PC-9 (cell line): ENCODE data around the gene ZNF592. TPM values are rescaled to one million over a fixed set of nuclear protein-coding genes. Genes with fewer than 3 reads are reported as not detected.

Experiments
- BruUV-seq: library from RNA; stranded (reverse); fragments of 400-500 nt; replicated peaks from 2 replicates; lab custom pipeline; 2021; lab: Mats Ljungman, UMichigan
- CTCF ChIA-PET: fragments of 300-600 bp; sonication (Branson Sonifier 250); formaldehyde crosslinking; loops from one replicate; lab custom pipeline; 2022; ENCODE audit warnings: antibody characterized with exemption; lab: Charles Lee
- POLR2A ChIA-PET: fragments of 300-600 bp; sonication (Branson Sonifier 250); formaldehyde crosslinking; loops from one replicate; lab custom pipeline; 2022; ENCODE audit warnings: antibody characterized with exemption; ENCODE audit not compliant: unreplicated experiment; lab: Charles Lee
- DNase-seq, 2 experiments: peaks; one replicate each; pipeline versions ENCODE4 v3.0.0 to v3.0.0-alpha.2; 2015 to 2022; ENCODE audit warnings: mixed read lengths in 1 of 2
- H2AFZ ChIP-seq: fragments of 200-600 bp; sonication (generic); 2 replicates; pipeline ENCODE4 v1.8.1; 2017; ENCODE audit warnings: antibody characterized with exemption
- H3F3A ChIP-seq: fragments of 200-600 bp; sonication (generic); 2 replicates; pipeline ENCODE4 v1.8.1; 2017; ENCODE audit warnings: antibody characterized with exemption, mild to moderate bottlenecking, low read depth; ENCODE audit not compliant: insufficient read depth
- H3K27ac ChIP-seq: fragments of 200-600 bp; sonication (generic); 2 replicates; pipeline ENCODE4 v1.6.1; 2016; ENCODE audit warnings: mixed run types
- H3K27me3 ChIP-seq: fragments of 200-600 bp; sonication (generic); 2 replicates; pipeline ENCODE4 v1.6.1; 2016; ENCODE audit warnings: low read depth, mixed run types; ENCODE audit not compliant: insufficient read depth
- H3K36me3 ChIP-seq: fragments of 200-600 bp; sonication (generic); 2 replicates; pipeline ENCODE4 v1.6.1; 2016; ENCODE audit warnings: low read depth, mixed run types
- H3K4me1 ChIP-seq: fragments of 200-600 bp; sonication (generic); replicated peaks from 2 replicates; pipeline ENCODE4 v1.6.1; 2016; ENCODE audit warnings: mixed run types; ENCODE audit not compliant: insufficient read depth
- H3K4me2 ChIP-seq: fragments of 200-600 bp; sonication (generic); 2 replicates; pipeline ENCODE4 v1.6.1; 2017; ENCODE audit warnings: mixed run types
- H3K4me3 ChIP-seq: fragments of 200-600 bp; sonication (generic); 2 replicates; pipeline ENCODE4 v1.6.1; 2016; ENCODE audit warnings: mixed run types
- H3K79me2 ChIP-seq: fragments of 200-600 bp; sonication (generic); 2 replicates; pipeline ENCODE4 v1.6.1; 2017; ENCODE audit warnings: low read depth, mixed run types
- H3K9me2 ChIP-seq: fragments of 200-600 bp; sonication (generic); 2 replicates; pipeline ENCODE4 v1.8.1; 2017; ENCODE audit warnings: mild to moderate bottlenecking; ENCODE audit not compliant: insufficient read depth
- H3K9me3 ChIP-seq: fragments of 200-600 bp; sonication (generic); 2 replicates; pipeline ENCODE4 v1.8.1; 2016; ENCODE audit warnings: low read depth; ENCODE audit not compliant: insufficient read depth
- H4K20me1 ChIP-seq: fragments of 200-600 bp; sonication (generic); 2 replicates; pipeline ENCODE4 v1.8.1; 2017; ENCODE audit not compliant: insufficient read depth
- CTCF ChIP-seq: fragments of 200-600 bp; sonication (generic); conservative IDR thresholded peaks from 2 replicates; pipeline ENCODE4 v1.6.1; 2017; ENCODE audit warnings: mixed run types, antibody characterized with exemption, mild to moderate bottlenecking, moderate library complexity
- EZH2 ChIP-seq: fragments of 200-600 bp; sonication (generic); IDR thresholded peaks from 2 replicates; pipeline ENCODE4 v1.8.0; 2017; ENCODE audit warnings: antibody characterized with exemption, low read depth
- intact Hi-C: fragments of 100-400 bp; cut with micrococcal nuclease; formaldehyde crosslinking; loops from one replicate; pipeline ENCODE4 v1.10.0; 2022; ENCODE audit not compliant: unreplicated experiment
- total RNA-seq: library from RNA; stranded (reverse); gene quantifications from 2 replicates; pipeline ENCODE4 v1.2.3, GENCODE V29; 2021

Gene ZNF592
- total RNA-seq, 1 experiment from 2014 or later = 27.5 TPM

- H3K27ac ChIP-seq = no peak overlapping the region
- intact Hi-C loops = no loop called here
- no peaks in the 10 kb centered on the region; the same call in 1 of the 2 replicates for H4K20me1 ChIP-seq
- H3K4me2 ChIP-seq = no peak overlapping the region
- no peaks in the 10 kb centered on the region for H3K4me1 ChIP-seq
- DNase-seq = no peak
- H3K9me3 ChIP-seq = no peaks in the 10 kb centered on the region
- TF ChIP-seq EZH2 (no peak), CTCF (no peak)
- H3K4me3 ChIP-seq = no peak overlapping the region
- H3F3A ChIP-seq = peaks cover 6% of the 10 kb centered on the region; the same call in 1 of the 2 replicates
- no peaks in the 10 kb centered on the region for H3K9me2 ChIP-seq
- POLR2A ChIA-PET = no interaction called here
- 0 out of 2 replicates have a peak, but pooled peaks cover 1% of the 10 kb centered on the region for H3K79me2 ChIP-seq
- CTCF ChIA-PET = no interaction called here
- no peak overlapping the region for H2AFZ ChIP-seq
- H3K36me3 ChIP-seq = peaks cover 22% of the 10 kb centered on the region
- no TSS peak for BruUV-seq
- no peaks in the 10 kb centered on the region for H3K27me3 ChIP-seq
These were observed 49.4 kb downstream of the ZNF592 start for GRCh38 chr15:84797801-84798200.

GRCh38 chr15:84798436-84798946, 50.1 kb downstream of the ZNF592 start:
- intact Hi-C loops = no loop called here
- no TSS peak for BruUV-seq
- Histone ChIP-seq H4K20me1 (no peaks in the 10 kb centered on the region; the same call in 1 of the 2 replicates), H3K79me2 (no peaks in the 10 kb centered on the region), H3K27me3 (no peaks in the 10 kb centered on the region), H3K27ac (no peak overlapping the region), H3K36me3 (peaks cover 17% of the 10 kb centered on the region), H3K4me3 (no peak overlapping the region), H3K9me2 (no peaks in the 10 kb centered on the region), H2AFZ (no peak overlapping the region), H3K4me2 (no peak overlapping the region), H3K9me3 (no peaks in the 10 kb centered on the region), H3F3A (peaks cover 11% of the 10 kb centered on the region; the same call in 1 of the 2 replicates), H3K4me1 (peaks cover 4% of the 10 kb centered on the region; the same call in 1 of the 2 replicates)
- CTCF ChIA-PET = no interaction called here
- TF ChIP-seq CTCF (no peak), EZH2 (no peak)
- POLR2A ChIA-PET = no interaction called here
- DNase-seq = no peak

GRCh38 chr15:84799511-84800187, 51.3 kb downstream of the ZNF592 start:
- CTCF ChIA-PET = no interaction called here
- no TSS peak for BruUV-seq

More at GRCh38 chr15:84799511-84800187, 51.3 kb downstream of the ZNF592 start:
- TF ChIP-seq CTCF = no peak
- no peak overlapping the region for H2AFZ ChIP-seq
- H3K9me3 ChIP-seq = no peaks in the 10 kb centered on the region
- H3K27me3 ChIP-seq = no peaks in the 10 kb centered on the region
- H3K4me1 ChIP-seq = peaks cover 12% of the 10 kb centered on the region
- POLR2A ChIA-PET = no interaction called here
- H3F3A ChIP-seq = peaks cover 15% of the 10 kb centered on the region
- DNase-seq = no peak
- no peaks in the 10 kb centered on the region for H3K9me2 ChIP-seq
- H3K36me3 ChIP-seq = peaks cover 9% of the 10 kb centered on the region
- H4K20me1 ChIP-seq = no peaks in the 10 kb centered on the region; the same call in 1 of the 2 replicates
- no peaks in the 10 kb centered on the region for H3K79me2 ChIP-seq
- H3K4me2 ChIP-seq = no peak overlapping the region
- no peak overlapping the region for H3K4me3 ChIP-seq
- intact Hi-C loops = no loop called here
- no peak overlapping the region for H3K27ac ChIP-seq
